HepG2 (cell line): ENCODE measurements around the gene EGFR. TPM values are rescaled to one million over a fixed set of nuclear protein-coding genes. Genes with fewer than 3 reads are reported as not detected.
A peak's percentile ranks its signal among the peaks of the same experiment; 100 is the strongest.

ENCODE experiments used
- CENPBD1 ChIP-seq: sonication (generic); formaldehyde crosslinking; IDR thresholded peaks from 2 replicates; pipeline ENCODE4 v1.8.0; 2022; ENCODE audit warnings: missing genetic modification reagents, low read depth, mild to moderate bottlenecking, borderline replicate concordance
- DMAP1 ChIP-seq: IDR thresholded peaks from 2 replicates; pipeline ENCODE4 v1.6.1; 2016
- ELF3 ChIP-seq: IDR thresholded peaks from 2 replicates; pipeline ENCODE4 v1.6.1; 2016; ENCODE audit warnings: missing genetic modification reagents, missing compliant biosample characterization
- JUN ChIP-seq: sonication (generic); formaldehyde crosslinking; IDR thresholded peaks from 2 replicates; pipeline ENCODE4 v1.4.0; 2020; ENCODE audit warnings: mild to moderate bottlenecking, missing genetic modification reagents
- KDM2A ChIP-seq: sonication (generic); formaldehyde crosslinking; IDR thresholded peaks from 2 replicates; pipeline ENCODE4 v1.4.0; 2020; ENCODE audit warnings: low read depth, missing genetic modification reagents, borderline replicate concordance
- MAX ChIP-seq: IDR thresholded peaks from 2 replicates; pipeline ENCODE4 v1.6.1; 2012; ENCODE audit warnings: inconsistent platforms
- MEIS2 ChIP-seq: sonication (generic); formaldehyde crosslinking; IDR thresholded peaks from 2 replicates; pipeline ENCODE4 v1.9.0; 2021; ENCODE audit warnings: mild to moderate bottlenecking, missing genetic modification reagents
- NFIC ChIP-seq: IDR thresholded peaks from 2 replicates; pipeline ENCODE4 v1.6.1; 2012; ENCODE audit warnings: mild to moderate bottlenecking, low read length, inconsistent platforms
- NONO ChIP-seq, 2 experiments: fragments of 450-650 bp in 1 of 2; sonication (generic) in 1 of 2; formaldehyde crosslinking in 1 of 2; IDR thresholded peaks in 1 of 2; conservative IDR thresholded peaks in 1 of 2; 2 replicates each; pipeline versions ENCODE4 v1.6.1 to v1.8.0; 2017 to 2022; ENCODE audit warnings: mild to moderate bottlenecking in 1 of 2, missing genetic modification reagents in 1 of 2, moderate library complexity in 1 of 2
- SNAPC2 ChIP-seq: sonication (generic); formaldehyde crosslinking; IDR thresholded peaks from 2 replicates; pipeline ENCODE4 v1.8.1; 2022; ENCODE audit warnings: mild to moderate bottlenecking, missing genetic modification reagents
- TBX3 ChIP-seq: fragments of 450-650 bp; IDR thresholded peaks from 2 replicates; pipeline ENCODE4 v1.6.1; 2017; ENCODE audit warnings: antibody characterized with exemption, mild to moderate bottlenecking, inconsistent platforms, borderline replicate concordance
- UBTF ChIP-seq: sonication (generic); formaldehyde crosslinking; IDR thresholded peaks from 2 replicates; pipeline ENCODE4 v1.4.0; 2020; ENCODE audit warnings: mild to moderate bottlenecking, missing genetic modification reagents
- ZBTB4 ChIP-seq: sonication (generic); formaldehyde crosslinking; IDR thresholded peaks from 2 replicates; pipeline ENCODE4 v1.4.0; 2020; ENCODE audit warnings: missing genetic modification reagents, mild to moderate bottlenecking, borderline replicate concordance
- ZC3H13 ChIP-seq: sonication (generic); formaldehyde crosslinking; IDR thresholded peaks from 2 replicates; pipeline ENCODE4 v1.8.1; 2023; ENCODE audit warnings: mild to moderate bottlenecking, missing genetic modification reagents, moderate library complexity
- ZNF513 ChIP-seq: sonication (generic); formaldehyde crosslinking; conservative IDR thresholded peaks from 2 replicates; pipeline ENCODE4 v1.5.0; 2020; ENCODE audit warnings: missing genetic modification reagents
- ZNF574 ChIP-seq: sonication (generic); formaldehyde crosslinking; IDR thresholded peaks from 2 replicates; pipeline ENCODE4 v1.4.0; 2020; ENCODE audit warnings: missing genetic modification reagents
- ZNF589 ChIP-seq: sonication (generic); formaldehyde crosslinking; conservative IDR thresholded peaks from 2 replicates; pipeline ENCODE4 v1.8.0; 2022; ENCODE audit warnings: mild to moderate bottlenecking, moderate library complexity, missing genetic modification reagents
- ZNF607 ChIP-seq: sonication (generic); formaldehyde crosslinking; IDR thresholded peaks from 2 replicates; pipeline ENCODE4 v1.5.1; 2020; ENCODE audit warnings: missing genetic modification reagents, mild to moderate bottlenecking, borderline replicate concordance
- polyA plus RNA-seq, 8 experiments: library from polyadenylated mRNA; depleted of rRNA in 3 of 8; stranded (reverse) in 7 of 8; unstranded in 1 of 8; fragments of >200 nt; fragmentation: Illumina TruSeq in 4 of 8; extraction: Trizol in 4 of 8; gene quantifications; 2 replicates each; pipeline versions ENCODE4 v1.2.1 to v1.2.3, GENCODE V29; 2011 to 2016; ENCODE audit warnings: low read depth in 4 of 8, missing spikeins in 1 of 8, mixed read lengths in 1 of 8; ENCODE audit not compliant: insufficient read depth in 1 of 8
- total RNA-seq, 5 experiments: library from RNA; depleted of rRNA; stranded (reverse); fragments of >200 nt; fragmentation: Illumina TruSeq; extraction: Trizol; gene quantifications; 2 replicates each; pipeline ENCODE4 v1.2.3, GENCODE V29; 2016; ENCODE audit warnings: low read depth in 1 of 5

The EGFR gene
- total and polyA plus RNA-seq, 2 of the 13 experiments (the other 11 are each of a cell fraction or from before 2014, with no cell fraction given) = 7.0 to 10.0 TPM

- TF ChIP-seq ZNF607 (0 out of 2 replicates have a peak, but pooled peaks have one; percentile 12), ELF3 (peak; percentile 50; the same call in 1 of the 2 replicates), JUN (CRISPR knock-in tag) (no peak), CENPBD1 (CRISPR knock-in tag) (no peak), SNAPC2 (CRISPR knock-in tag) (0 out of 2 replicates have a peak, but pooled peaks have one; percentile 73), TBX3 (peak; percentile 24; the same call in 1 of the 2 replicates), KDM2A (CRISPR knock-in tag) (no peak; the same call in 1 of the 2 replicates), DMAP1 (CRISPR knock-in tag) (peak; percentile 26; the same call in 1 of the 2 replicates), ZBTB4 (CRISPR knock-in tag) (peak; percentile 73; the same call in 1 of the 2 replicates), NFIC (no peak), UBTF (peak; percentile 43; the same call in 1 of the 2 replicates), ZC3H13 (peak; percentile 55; the same call in 1 of the 2 replicates), ZNF574 (CRISPR knock-in tag) (peak; percentile 25; the same call in 1 of the 2 replicates), MAX (peak; percentile 77), ZNF513 (no peak), MEIS2 (CRISPR knock-in tag) (no peak), ZNF589 (CRISPR knock-in tag) (peak; percentile 76; the same call in 1 of the 2 replicates), NONO (IDR thresholded peaks at IDR 0.05) (no peak), NONO (CRISPR knock-in tag; conservative IDR thresholded peaks at IDR 0.05) (0 out of 2 replicates have a peak, but pooled peaks have one; percentile 45)
Observed at GRCh38 chr7:55180963-55181542, 162.2 kb downstream of the EGFR start (continued).
